GM12878 (cell line): ENCODE data around the gene FKBP4. TPM values are rescaled to one million over a fixed set of nuclear protein-coding genes. Genes with fewer than 3 reads are reported as not detected.

Experiments
- ATAC-seq: fragments of 200-7000 bp; cut with Tn5 transposase; 3 replicates; pipeline ENCODE4 v1.9.1; 2020; ENCODE audit warnings: mild to moderate bottlenecking, moderate library complexity
- BruUV-seq: library from RNA; stranded (reverse); fragments of 400-500 nt; replicated peaks from 2 replicates; lab custom pipeline; 2021; lab: Mats Ljungman, UMichigan
- CTCF ChIA-PET: fragments of 300-600 bp; sonication (Branson Sonifier 250); formaldehyde crosslinking; extraction: SDS; loops from one replicate; lab custom pipeline; 2021; ENCODE audit warnings: inconsistent platforms; lab: Yijun Ruan, JAX
- POLR2A ChIA-PET: fragments of 350-600 bp; formaldehyde crosslinking; extraction: SDS; loops from one replicate; lab custom pipeline; 2021; ENCODE audit warnings: inconsistent platforms; lab: Charles Lee
- RAD21 ChIA-PET: fragments of 300-600 bp; sonication (Branson Sonifier 250); formaldehyde crosslinking; loops from one replicate; lab custom pipeline; 2023; ENCODE audit warnings: antibody characterized with exemption; ENCODE audit not compliant: unreplicated experiment; lab: Charles Lee
- SMC1A ChIA-PET: fragments of 300-600 bp; sonication (Branson Sonifier 250); formaldehyde crosslinking; loops from one replicate; lab custom pipeline; 2023; ENCODE audit not compliant: unreplicated experiment, uncharacterized antibody; lab: Charles Lee
- DNase-seq: peaks from one replicate; pipeline ENCODE4 v3.0.0-alpha.2; 2011; ENCODE audit warnings: low read depth, low spot score
- FAIRE-seq: peaks from 3 replicates; lab custom pipeline; 2011; peaks lifted over from hg19 to GRCh38; lab: Jason Lieb, UNC
- H2AFZ ChIP-seq: 2 replicates; pipeline ENCODE4 v1.6.0; 2011; ENCODE audit warnings: low read depth, low read length, control low read depth; ENCODE audit not compliant: control insufficient read depth
- H3K27ac ChIP-seq: 2 replicates; pipeline ENCODE4 v1.5.1; 2011; ENCODE audit warnings: control low read depth; ENCODE audit not compliant: control insufficient read depth, insufficient read depth
- H3K27me3 ChIP-seq, 2 experiments: replicated peaks in 1 of 2; 2 replicates each; pipeline versions ENCODE4 v1.6.0 to v1.6.1; 2011; ENCODE audit warnings: low read length in 1 of 2; ENCODE audit not compliant: control insufficient read depth in 2 of 2, insufficient read depth in 2 of 2
- H3K36me3 ChIP-seq, 2 experiments: 2 replicates each; pipeline ENCODE4 v1.5.1; 2011; ENCODE audit warnings: low read length in 1 of 2; ENCODE audit not compliant: control insufficient read depth in 2 of 2, insufficient read depth in 2 of 2
- H3K4me1 ChIP-seq: 2 replicates; pipeline ENCODE4 v1.6.1; 2011; ENCODE audit warnings: mild to moderate bottlenecking, low read length, moderate library complexity, mixed read lengths; ENCODE audit not compliant: control insufficient read depth, insufficient read depth
- H3K4me2 ChIP-seq: 2 replicates; pipeline ENCODE4 v1.6.0; 2011; ENCODE audit warnings: control low read depth; ENCODE audit not compliant: control insufficient read depth, insufficient read depth
- H3K4me3 ChIP-seq: fragments of 200-600 bp; sonication (generic); 2 replicates; pipeline ENCODE4 v1.5.1; 2016
- H3K79me2 ChIP-seq: 2 replicates; pipeline ENCODE4 v1.6.0; 2011; ENCODE audit warnings: low read length; ENCODE audit not compliant: control insufficient read depth, insufficient read depth
- H3K9ac ChIP-seq: 2 replicates; pipeline ENCODE4 v1.8.0; 2011; ENCODE audit warnings: low read length, control low read depth, mixed read lengths; ENCODE audit not compliant: control insufficient read depth, insufficient read depth
- H3K9me3 ChIP-seq: replicated peaks from 3 replicates; pipeline ENCODE4 v1.5.1; 2011; ENCODE audit warnings: mild to moderate bottlenecking, low read length; ENCODE audit not compliant: control insufficient read depth, insufficient read depth
- H4K20me1 ChIP-seq: 2 replicates; pipeline ENCODE4 v1.6.0; 2011; ENCODE audit not compliant: control insufficient read depth, insufficient read depth
- CBX5 ChIP-seq: sonication (generic); IDR thresholded peaks from 2 replicates; pipeline ENCODE4 v1.6.1; 2016; ENCODE audit warnings: low read depth, moderate library complexity, mild to moderate bottlenecking, inconsistent platforms
- CREM ChIP-seq: IDR thresholded peaks from 2 replicates; pipeline ENCODE4 v1.6.1; 2014; ENCODE audit warnings: antibody characterized with exemption, low read depth
- GATAD2B ChIP-seq: fragments of 450-650 bp; conservative IDR thresholded peaks from 2 replicates; pipeline ENCODE4 v1.6.1; 2017; ENCODE audit warnings: low read depth, mild to moderate bottlenecking, moderate library complexity
- LARP7 ChIP-seq: fragments of 450-650 bp; IDR thresholded peaks from 2 replicates; pipeline ENCODE4 v1.6.1; 2017; ENCODE audit warnings: mild to moderate bottlenecking
- MEF2A ChIP-seq: IDR thresholded peaks from 2 replicates; pipeline ENCODE4 v1.6.1; 2011; ENCODE audit warnings: low read depth, mild to moderate bottlenecking, low read length, moderate library complexity; ENCODE audit not compliant: insufficient read depth
- NFYA ChIP-seq: IDR thresholded peaks from 2 replicates; pipeline ENCODE4 v1.6.1; 2011; ENCODE audit warnings: low read depth, mild to moderate bottlenecking, low read length, improper control_type of control experiment, borderline replicate concordance
- NKRF ChIP-seq: fragments of 450-650 bp; conservative IDR thresholded peaks from 2 replicates; pipeline ENCODE4 v1.6.1; 2017; ENCODE audit warnings: mild to moderate bottlenecking, moderate library complexity
- TARDBP ChIP-seq: IDR thresholded peaks from 2 replicates; pipeline ENCODE4 v1.6.1; 2016; ENCODE audit warnings: borderline replicate concordance
- TCF7 ChIP-seq: IDR thresholded peaks from 2 replicates; pipeline ENCODE4 v1.6.1; 2014; ENCODE audit warnings: antibody characterized with exemption, borderline replicate concordance
- YY1 ChIP-seq: IDR thresholded peaks from 2 replicates; pipeline ENCODE4 v1.6.1; 2011; ENCODE audit warnings: low read depth, mild to moderate bottlenecking, low read length
- ZNF217 ChIP-seq: fragments of 450-650 bp; IDR thresholded peaks from 2 replicates; pipeline ENCODE4 v1.6.1; 2017; ENCODE audit warnings: antibody characterized with exemption, mild to moderate bottlenecking
- ZSCAN29 ChIP-seq: fragments of 450-650 bp; IDR thresholded peaks from 2 replicates; pipeline ENCODE4 v1.6.1; 2017; ENCODE audit warnings: mild to moderate bottlenecking, moderate library complexity
- WGBS: methylation state at CpG from one replicate; pipeline ENCODE4 v1.1.6; 2016; ENCODE audit warnings: low lambda C conversion rate; ENCODE audit not compliant: insufficient replicate concordance, insufficient coverage; ENCODE audit errors: missing lambda C conversion rate; 5-methylcytosine and 5-hydroxymethylcytosine counted together
- in situ Hi-C: fragments of 300-500 bp; cut with MboI; formaldehyde crosslinking; loops from 9 replicates; pipeline ENCODE4 v1.14.3; 2018; ENCODE audit warnings: mixed read lengths
- intact Hi-C: fragments of 100-400 bp; cut with micrococcal nuclease; formaldehyde crosslinking; loops from one replicate; pipeline ENCODE4 v1.14.2; 2022; ENCODE audit not compliant: unreplicated experiment
- polyA plus RNA-seq, 11 experiments: library from polyadenylated mRNA; depleted of rRNA in 4 of 11; unstranded in 6 of 11; stranded (reverse) in 5 of 11; fragments of >200 nt; fragmentation: Nextera tagmentation in 4 of 11; fragmentation: Illumina TruSeq in 1 of 11; extraction: Ambion mirVana in 4 of 11; extraction: Trizol in 1 of 11; gene quantifications; 1 replicate in 1 of 11; 2 replicates in 10 of 11; pipeline versions ENCODE4 v1.2.1 to v1.2.3, GENCODE V29; 2011 to 2016; ENCODE audit warnings: inconsistent platforms in 2 of 11, missing spikeins in 2 of 11, low read depth in 1 of 11
- total RNA-seq, 4 experiments: library from RNA; depleted of rRNA in 3 of 4; stranded (reverse); fragments of >200 nt in 3 of 4; fragmentation: Illumina TruSeq in 1 of 4; extraction: Trizol in 1 of 4; gene quantifications; 2 replicates each; pipeline versions ENCODE4 v1.2.1 to v1.2.3, GENCODE V29; 2013 to 2021

Gene FKBP4
- total and polyA plus RNA-seq, 10 of the 15 experiments (the other 5 are each of a cell fraction or from before 2014, with no cell fraction given), result 8.9 to 90.0 (median 45.4) TPM

- POLR2A ChIA-PET, result interaction anchor here (0.8 to 1.5 kb wide), 3 partner anchors 10 to 18 kb away, joined by 3 to 4 read pairs (median 3); partner anchors contain the start of gene ITFG2
Observed at GRCh38 chr12:2794191-2794735, 507 bp upstream of the FKBP4 start.

GRCh38 chr12:2795291-2796186 lies 769 bp downstream of the FKBP4 start:
- intact Hi-C loops (loop anchor here (1.0 kb wide), 1 partner anchor 17 kb away; the partner anchor contains the start of gene ITFG2), in situ Hi-C loops (no loop called here)
- ATAC-seq, result peak; percentile 92
- Histone ChIP-seq H3K27ac (peak overlapping the region; percentile 58), H3K27me3 (peaks cover 0 to 3% of the 10 kb centered on the region in 2 experiments; a peak in 1 of 4 replicates), H3K4me1 (no peaks in the 10 kb centered on the region; the same call in 1 of the 2 replicates), H3K9ac (peak overlapping the region; percentile 78), H4K20me1 (no peaks in the 10 kb centered on the region; the same call in none of the 2 replicates), H3K4me3 (peak overlapping the region; percentile 90), H2AFZ (peak overlapping the region; percentile 89), H3K4me2 (peak overlapping the region; percentile 92), H3K9me3 (no peaks in the 10 kb centered on the region), H3K36me3 (peaks cover 9 to 17% of the 10 kb centered on the region in 2 experiments), H3K79me2 (peaks cover 25% of the 10 kb centered on the region)
- ChIA-PET POLR2A (interaction anchor here (0.5 to 2.4 kb wide), 5 partner anchors 8 to 18 kb away, joined by 3 to 12 read pairs (median 4); no protein-coding TSS in a partner anchor), SMC1A (interaction anchor here (0.6 to 1.4 kb wide), 2 partner anchors 18 to 81 kb away, joined by 3 read pairs; partner anchors contain the start of genes FOXM1 and RHNO1), RAD21 (interaction anchor here (0.9 to 1.9 kb wide), 3 partner anchors 11 to 18 kb away, joined by 3 to 13 read pairs (median 3); no protein-coding TSS in a partner anchor), CTCF (interaction anchor here (0.6 to 2.6 kb wide), 5 partner anchors 10 to 112 kb away, joined by 3 to 25 read pairs (median 5); partner anchors contain the start of gene ITFG2)
- no peak for FAIRE-seq
- WGBS, result under 1% methylated on average over 41 of the region's 111 CpGs
- no peak for DNase-seq
- no TSS peak for BruUV-seq
- TF ChIP-seq TARDBP, result peak; percentile 67; the same call in 1 of the 2 replicates
- TF ChIP-seq MEF2A, result no peak
- no peak for TF ChIP-seq CBX5
- no peak for TF ChIP-seq NFYA
- peak; percentile 44 for TF ChIP-seq YY1
- no peak for TF ChIP-seq CREM
- peak; percentile 66 for TF ChIP-seq NKRF
- TF ChIP-seq GATAD2B, result peak; percentile 70
- TF ChIP-seq ZNF217, result no peak

More at GRCh38 chr12:2794191-2794735, 507 bp upstream of the FKBP4 start:
- FAIRE-seq (no peak), ATAC-seq (peak; percentile 6), DNase-seq (no peak)
- peaks cover 25% of the 10 kb centered on the region for H3K79me2 ChIP-seq
- H3K4me3 ChIP-seq, result peak overlapping the region; percentile 90
- H3K36me3 ChIP-seq, result peaks cover 3 to 13% of the 10 kb centered on the region in 2 experiments; a peak in 3 of 4 replicates
- CTCF ChIA-PET, result interaction anchor here (0.7 kb wide), 1 partner anchor 18 kb away, joined by 3 read pairs; no protein-coding TSS in a partner anchor
- no TSS peak for BruUV-seq
- no peaks in the 10 kb centered on the region for H3K9me3 ChIP-seq
- H3K4me1 ChIP-seq, result no peaks in the 10 kb centered on the region; the same call in 1 of the 2 replicates
- H4K20me1 ChIP-seq, result no peaks in the 10 kb centered on the region; the same call in none of the 2 replicates
- WGBS, result 22% methylated on average over 34 of the region's 49 CpGs
- H3K9ac ChIP-seq, result peak overlapping the region; percentile 59; the same call in 1 of the 2 replicates
- RAD21 ChIA-PET, result interaction anchor here (0.7 to 1.0 kb wide), 2 partner anchors 18 to 19 kb away, joined by 3 read pairs; partner anchors contain the start of gene ITFG2
- in situ Hi-C loops (no loop called here), intact Hi-C loops (no loop called here)
- TF ChIP-seq LARP7 (0 out of 2 replicates have a peak, but pooled peaks have one; percentile 31), TCF7 (no peak), ZSCAN29 (peak; percentile 95)
- SMC1A ChIA-PET, result no interaction called here
- peaks cover 0 to 3% of the 10 kb centered on the region in 2 experiments; a peak in 1 of 4 replicates for H3K27me3 ChIP-seq
- H3K27ac ChIP-seq, result no peak overlapping the region
- peak overlapping the region; percentile 80 for H3K4me2 ChIP-seq
- H2AFZ ChIP-seq, result peak overlapping the region; percentile 58
